SH-SY5Y (cell line): Measurements from ENCODE around the gene LRBA.

Experiments used
- GATA2 ChIP-seq: IDR thresholded peaks from 2 replicates; pipeline ENCODE4 v1.6.1; 2011; ENCODE audit warnings: mild to moderate bottlenecking, low read depth, low read length
- GATA3 ChIP-seq: IDR thresholded peaks from 2 replicates; pipeline ENCODE4 v1.6.1; 2011; ENCODE audit warnings: low read depth, mild to moderate bottlenecking, low read length, moderate library complexity

The LRBA gene

DNA sequence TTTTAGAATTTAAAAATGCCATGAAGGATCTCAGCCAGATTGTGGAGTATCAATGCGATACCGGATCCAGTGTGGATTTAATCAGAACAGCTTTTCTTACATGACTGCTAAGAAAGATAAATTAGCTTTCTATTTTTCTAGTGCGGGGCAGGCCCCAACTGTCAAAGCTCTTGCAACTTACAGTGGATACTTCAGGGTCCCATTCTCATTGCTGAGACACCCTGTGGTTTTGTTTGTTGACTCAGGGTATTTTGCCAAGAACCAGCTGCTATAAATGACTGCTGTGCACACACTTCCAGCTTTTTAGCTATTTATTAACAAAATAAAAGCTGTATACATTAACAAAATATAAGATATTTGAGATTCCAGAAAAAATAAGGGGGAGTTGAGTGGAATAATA is 770.5 kb downstream of the LRBA start:
- TF ChIP-seq GATA2 (no peak), GATA3 (no peak)

GRCh38 chr4:150243932-150244331 is 771.2 kb downstream of the LRBA start:
- TF ChIP-seq GATA2 (no peak), GATA3 (no peak)

- TF ChIP-seq GATA2 (no peak), GATA3 (no peak)
Measured at GRCh38 chr4:150242820-150243458, 772.1 kb downstream of the LRBA start.

DNA sequence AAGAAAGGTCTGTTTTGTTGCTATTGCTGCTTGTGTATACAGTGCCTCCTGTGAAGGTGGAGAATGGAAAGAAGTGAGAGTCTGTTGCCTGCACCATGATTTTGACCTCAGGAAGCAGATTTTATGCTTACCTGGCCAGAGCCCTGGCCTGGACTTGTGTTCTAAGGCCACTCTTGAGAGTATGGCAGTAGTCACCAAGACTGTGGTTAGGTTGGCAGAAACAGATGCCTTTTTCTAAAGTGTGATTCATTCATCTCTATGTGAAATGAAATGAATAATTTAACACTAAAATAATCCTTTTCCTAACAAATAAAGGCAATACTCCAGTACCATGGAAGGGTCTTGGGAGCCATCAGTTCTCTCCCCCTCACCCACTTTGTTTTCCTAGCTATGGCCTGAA is 775.1 kb downstream of the LRBA start:
- TF ChIP-seq GATA2: no peak
- no peak for TF ChIP-seq GATA3

- TF ChIP-seq GATA3: no peak
- TF ChIP-seq GATA2: no peak
Measured at GRCh38 chr4:150238591-150238990, 776.5 kb downstream of the LRBA start.

DNA sequence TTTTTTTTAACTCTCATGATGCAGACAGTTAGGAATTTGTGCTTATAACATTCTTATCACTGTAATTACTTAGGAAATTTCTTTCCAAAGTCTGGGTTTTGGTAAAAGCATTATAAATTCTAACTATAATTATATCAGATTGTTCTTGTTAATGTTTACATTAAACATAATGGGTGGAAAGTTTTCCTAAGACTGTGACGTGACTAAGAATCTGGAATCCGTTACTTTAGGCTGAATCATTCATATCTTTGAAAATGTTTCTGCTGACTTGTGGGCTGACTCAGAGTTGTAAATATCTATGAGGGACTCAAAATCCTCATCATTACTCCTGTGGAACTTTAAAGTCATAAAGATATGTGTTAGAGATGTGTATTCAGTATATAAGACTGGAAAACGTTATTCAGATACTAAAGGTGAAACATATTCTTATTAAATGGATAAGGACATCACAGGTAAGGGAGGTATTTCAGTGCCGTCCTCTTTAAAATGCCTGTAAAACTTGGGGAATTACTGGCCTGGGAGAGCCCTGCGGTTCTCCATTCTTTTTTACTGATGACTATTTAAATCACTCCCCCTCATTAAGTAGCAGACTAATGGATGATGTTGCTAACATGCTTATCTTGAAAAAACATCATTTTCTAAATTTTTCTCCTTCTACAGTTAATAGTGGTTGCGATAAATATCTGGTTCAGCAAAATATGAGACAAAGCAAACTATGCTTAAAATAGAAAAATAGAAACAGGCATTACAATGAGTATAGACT is 777.8 kb downstream of the LRBA start:
- TF ChIP-seq GATA3 (no peak), GATA2 (no peak)

GRCh38 chr4:150236626-150237025 is 778.5 kb downstream of the LRBA start:
- TF ChIP-seq GATA3 (0 out of 2 replicates have a peak, but pooled peaks have one; percentile 18), GATA2 (no peak)

GRCh38 chr4:150235808-150236271 is 779.2 kb downstream of the LRBA start:
- no peak for TF ChIP-seq GATA2
- TF ChIP-seq GATA3: no peak

DNA sequence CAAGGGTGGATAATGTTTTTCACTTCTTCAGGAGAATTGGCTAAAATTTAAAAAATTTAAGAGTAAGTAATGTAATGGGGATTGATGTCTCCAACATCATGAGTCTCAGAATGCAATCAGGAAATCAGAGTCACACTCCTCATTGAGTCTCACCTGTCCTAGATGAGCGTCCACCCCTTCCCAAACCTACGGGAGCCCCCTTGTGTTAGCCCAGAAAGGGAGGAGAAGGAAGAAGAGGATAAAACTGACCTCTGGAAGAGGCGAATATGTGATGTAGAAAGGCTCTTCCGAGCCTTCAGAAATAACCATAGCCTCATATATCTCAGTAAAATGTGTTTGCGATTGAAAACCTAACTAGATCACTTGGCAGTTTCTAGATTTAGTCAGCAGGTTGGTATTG is 779.8 kb downstream of the LRBA start:
- TF ChIP-seq GATA3: no peak
- no peak for TF ChIP-seq GATA2

DNA sequence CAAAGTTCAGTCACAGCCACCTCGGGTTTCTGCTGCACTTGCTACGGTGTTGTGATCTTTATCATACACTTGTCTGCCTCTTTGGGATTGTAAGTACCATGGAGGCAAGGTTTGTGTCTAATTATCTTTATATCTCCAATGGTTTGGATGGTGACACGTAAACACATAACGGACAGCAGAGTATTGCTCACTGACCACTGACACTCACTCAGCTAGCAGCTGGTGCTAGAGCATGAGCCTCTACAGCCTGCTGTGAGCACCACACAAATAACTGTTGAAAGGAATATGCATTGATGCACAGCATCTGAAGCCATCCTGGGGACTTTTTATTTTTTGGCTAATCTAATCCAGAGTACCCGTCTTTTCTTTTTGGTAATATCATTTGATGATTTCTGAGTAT is 780.8 kb downstream of the LRBA start:
- no peak for TF ChIP-seq GATA3
- no peak for TF ChIP-seq GATA2

DNA sequence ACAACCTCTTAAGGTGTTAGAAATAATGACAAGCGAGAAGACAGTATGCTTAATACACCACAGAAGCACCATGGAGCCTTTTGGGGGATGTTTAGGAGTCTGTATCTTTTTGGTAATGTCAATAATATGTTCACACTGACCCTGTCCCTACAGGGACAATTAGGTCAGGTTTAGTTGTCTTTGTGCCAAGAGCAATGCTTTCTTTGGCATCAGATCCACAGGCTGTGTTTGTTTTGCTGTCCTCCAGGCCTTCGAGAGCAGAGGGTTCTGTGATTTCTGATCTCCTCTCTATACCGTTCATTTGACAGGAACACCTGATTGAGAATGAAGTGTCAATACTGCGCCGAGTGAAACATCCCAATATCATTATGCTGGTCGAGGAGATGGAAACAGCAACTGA is 783.1 kb downstream of the LRBA start:
- TF ChIP-seq GATA3 (no peak), GATA2 (no peak)

- TF ChIP-seq GATA2 (no peak), GATA3 (no peak)
Measured at GRCh38 chr4:150231107-150231770, 783.8 kb downstream of the LRBA start.

GRCh38 chr4:150230561-150230960 is 784.5 kb downstream of the LRBA start:
- TF ChIP-seq GATA2 (no peak), GATA3 (no peak)

- no peak for TF ChIP-seq GATA3
Measured at GRCh38 chr4:150229520-150229919, 785.6 kb downstream of the LRBA start.

DNA sequence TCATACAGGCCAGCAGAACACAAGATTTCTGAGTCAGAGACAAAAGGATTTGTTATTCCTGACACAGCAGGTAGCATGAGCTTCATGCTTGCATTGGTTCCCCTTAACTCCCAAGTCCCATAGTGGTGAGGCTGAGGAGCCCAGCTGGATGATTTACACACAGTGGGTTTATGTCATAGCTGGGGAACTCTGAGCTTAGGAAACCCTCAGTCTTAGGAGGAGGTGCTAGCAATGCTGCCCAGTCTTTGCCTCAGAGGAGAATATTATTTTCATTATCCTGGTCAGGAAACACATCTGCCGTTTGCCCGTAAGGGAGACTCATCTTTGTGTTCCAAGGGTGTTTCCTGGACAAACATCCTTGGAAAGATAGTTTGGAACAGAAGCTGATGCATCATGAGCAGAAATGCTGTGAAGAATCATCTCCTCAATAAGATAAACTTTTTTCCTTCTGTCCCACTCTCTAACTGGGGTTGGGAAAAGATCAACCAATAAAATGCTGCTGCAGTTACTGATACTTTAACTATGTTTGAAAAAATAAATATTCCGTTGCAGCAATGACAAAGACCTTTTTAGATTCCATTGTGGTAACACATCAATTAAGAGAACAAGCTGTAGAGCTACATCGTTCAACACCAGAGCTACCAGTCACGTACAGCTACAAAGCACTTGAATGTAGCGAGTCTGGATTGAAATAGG is 790.0 kb downstream of the LRBA start:
- TF ChIP-seq GATA3: no peak
- TF ChIP-seq GATA2: no peak
